CD14-positive monocyte (primary cell): Measurements from ENCODE around the gene MAP1S. TPM values are rescaled to one million over a fixed set of nuclear protein-coding genes. Genes with fewer than 3 reads are reported as not detected.

Experiments used
- DNase-seq, 3 donors: peaks; one replicate each; pipeline ENCODE4 v3.0.0-alpha.2; 2011 to 2022
- H2AFZ ChIP-seq: 2 replicates; pipeline ENCODE4 v1.6.0; 2012; ENCODE audit warnings: mild to moderate bottlenecking, low read depth, low read length, inconsistent platforms; ENCODE audit not compliant: insufficient read depth, poor library complexity, severe bottlenecking
- H3K27ac ChIP-seq, 2 donors: 1 replicate in 1 of 2; 2 replicates in 1 of 2; pipeline ENCODE4 v1.5.1; 2012 to 2013; ENCODE audit warnings: low read length in 2 of 2, control low read depth in 1 of 2, inconsistent platforms in 1 of 2, low read depth in 1 of 2, mild to moderate bottlenecking in 1 of 2
- H3K27me3 ChIP-seq, 2 donors: one replicate each; pipeline versions ENCODE4 v1.6.0 to v1.6.1; 2011 to 2013; ENCODE audit warnings: low read length in 2 of 2; ENCODE audit not compliant: control insufficient read depth in 2 of 2, insufficient read depth in 2 of 2
- H3K36me3 ChIP-seq, 2 donors: replicated peaks in 1 of 2; 1 replicate in 1 of 2; 2 replicates in 1 of 2; pipeline versions ENCODE4 v1.5.1 to v1.6.1; 2012 to 2013; ENCODE audit warnings: low read length in 2 of 2, control low read depth in 1 of 2, inconsistent platforms in 1 of 2, mild to moderate bottlenecking in 1 of 2; ENCODE audit not compliant: insufficient read depth in 2 of 2, control insufficient read depth in 1 of 2
- H3K4me1 ChIP-seq, 2 donors: 1 replicate in 1 of 2; 2 replicates in 1 of 2; pipeline versions ENCODE4 v1.5.1 to v1.6.1; 2012 to 2013; ENCODE audit warnings: low read length in 2 of 2, control low read depth in 1 of 2, inconsistent platforms in 1 of 2, mild to moderate bottlenecking in 1 of 2, moderate library complexity in 1 of 2; ENCODE audit not compliant: insufficient read depth in 2 of 2, control insufficient read depth in 1 of 2
- H3K4me2 ChIP-seq: replicated peaks from 2 replicates; pipeline ENCODE3; 2012; ENCODE audit warnings: low read length, moderate library complexity, mild to moderate bottlenecking; ENCODE audit not compliant: poor library complexity, severe bottlenecking; ENCODE audit errors: extremely low read depth
- H3K4me3 ChIP-seq, 3 experiments: fragments of 200-600 bp in 1 of 3; sonication (generic) in 1 of 3; replicated peaks in 1 of 3; 1 replicate in 2 of 3; 2 replicates in 1 of 3; pipeline ENCODE4 v1.5.1; 2011 to 2013; ENCODE audit warnings: low read length in 3 of 3, mild to moderate bottlenecking in 3 of 3, control low read depth in 2 of 3, low read depth in 2 of 3, inconsistent platforms in 1 of 3, moderate library complexity in 1 of 3
- H3K79me2 ChIP-seq: 2 replicates; pipeline ENCODE4 v1.6.0; 2012; ENCODE audit warnings: mild to moderate bottlenecking, control low read depth, inconsistent platforms, low read length, moderate library complexity; ENCODE audit not compliant: insufficient read depth
- H3K9ac ChIP-seq: 2 replicates; pipeline ENCODE4 v1.6.0; 2017; ENCODE audit warnings: low read length, mild to moderate bottlenecking; ENCODE audit not compliant: insufficient read depth, poor library complexity, severe bottlenecking
- H3K9me3 ChIP-seq, 2 donors: replicated peaks in 1 of 2; 1 replicate in 1 of 2; 2 replicates in 1 of 2; pipeline versions ENCODE4 v1.5.1 to v1.6.1; 2012 to 2013; ENCODE audit warnings: low read length in 2 of 2, control low read depth in 1 of 2; ENCODE audit not compliant: control insufficient read depth in 1 of 2, insufficient read depth in 1 of 2
- H4K20me1 ChIP-seq: 2 replicates; pipeline ENCODE4 v1.6.0; 2012; ENCODE audit warnings: mild to moderate bottlenecking, low read length, control low read depth, moderate library complexity; ENCODE audit not compliant: insufficient read depth
- H3K27ac Mint-ChIP-seq, 7 donors: one replicate each; pipeline ENCODE4 v1.8.0; 2020; ENCODE audit warnings: mild to moderate bottlenecking in 7 of 7, mixed read lengths in 7 of 7, moderate library complexity in 6 of 7, inconsistent platforms in 2 of 7
- H3K27me3 Mint-ChIP-seq, 3 donors: one replicate each; pipeline ENCODE4 v1.8.0; 2021 to 2022; ENCODE audit warnings: low read depth in 3 of 3, mild to moderate bottlenecking in 3 of 3, mixed read lengths in 3 of 3, moderate library complexity in 3 of 3, inconsistent platforms in 1 of 3
- H3K36me3 Mint-ChIP-seq, 2 donors: one replicate each; pipeline ENCODE4 v1.8.0; 2020; ENCODE audit warnings: mixed read lengths in 2 of 2, inconsistent platforms in 1 of 2, mild to moderate bottlenecking in 1 of 2
- H3K4me1 Mint-ChIP-seq: one replicate; pipeline ENCODE4 v1.8.0; 2020; ENCODE audit warnings: mild to moderate bottlenecking, mixed read lengths
- H3K4me3 Mint-ChIP-seq, 2 donors: one replicate each; pipeline ENCODE4 v1.8.0; 2020; ENCODE audit warnings: mild to moderate bottlenecking in 2 of 2, mixed read lengths in 2 of 2, moderate library complexity in 1 of 2
- H3K9me3 Mint-ChIP-seq, 7 donors: one replicate each; pipeline ENCODE4 v1.8.0; 2020 to 2022; ENCODE audit warnings: mixed read lengths in 7 of 7, mild to moderate bottlenecking in 6 of 7, moderate library complexity in 6 of 7, inconsistent platforms in 2 of 7
- WGBS: methylation state at CpG from one replicate; pipeline ENCODE4 v1.1.5; 2013; ENCODE audit warnings: missing lambda C conversion rate; ENCODE audit not compliant: insufficient coverage; 5-methylcytosine and 5-hydroxymethylcytosine counted together
- intact Hi-C, 2 donors: fragments of 100-400 bp; cut with micrococcal nuclease; formaldehyde crosslinking; loops; one replicate each; pipeline versions ENCODE4 v1.15.0 to v1.15.1; 2023
- polyA plus RNA-seq, 3 donors: library from polyadenylated mRNA; depleted of rRNA in 1 of 3; unstranded in 2 of 3; stranded (reverse) in 1 of 3; fragments of 300-500 nt in 2 of 3; fragments of >200 nt in 1 of 3; fragmentation: Illumina TruSeq in 2 of 3; gene quantifications; 1 replicate in 2 of 3; 2 replicates in 1 of 3; pipeline ENCODE4 v1.2.3, GENCODE V29; 2012 to 2021
- TF ChIP-seq, protein P1 (sequence below): fragments of 200-600 bp; IDR thresholded peaks from one replicate; pipeline ENCODE4 v1.8.0; 2022; ENCODE audit warnings: antibody characterized with exemption, mild to moderate bottlenecking

MAP1S gene
- polyA plus RNA-seq, 3 donors, result 24.5 to 28.3 (median 27.5) TPM

DNA sequence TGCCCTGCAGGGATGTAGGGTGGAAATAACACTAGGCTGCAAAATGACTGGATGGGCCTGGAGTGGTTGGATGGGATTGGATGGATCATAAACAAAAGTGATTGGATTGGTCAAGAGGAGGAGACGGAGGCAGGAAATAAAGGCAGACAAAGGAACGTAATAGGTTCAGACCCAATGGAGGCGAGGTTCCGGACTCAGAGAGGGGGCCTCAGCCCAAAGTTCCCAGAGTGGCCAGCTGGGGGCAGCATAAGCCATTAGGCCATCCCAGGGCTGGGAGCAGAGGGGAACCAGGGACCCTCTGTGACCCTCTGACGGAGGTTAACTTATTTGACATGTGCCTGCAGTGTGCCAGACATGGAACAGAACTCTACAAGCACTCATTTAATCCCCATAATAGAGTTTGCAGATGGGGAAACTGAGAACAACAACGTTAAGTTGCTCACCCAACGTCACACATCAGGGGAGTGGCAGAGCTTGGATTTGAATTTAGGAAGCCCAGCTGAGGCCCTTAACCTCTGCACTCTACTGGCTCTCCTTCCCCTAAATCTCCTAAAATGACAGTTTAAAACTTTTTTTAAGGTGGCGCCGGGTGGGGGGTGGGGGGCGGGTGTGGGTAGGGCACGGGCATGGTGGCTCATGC, 15.3 kb upstream of the MAP1S start:
- Histone ChIP-seq H3K4me1 (no peaks in the 10 kb centered on the region), H3K4me3 (no peak overlapping the region), H3K27ac (no peak overlapping the region), H2AFZ (no peak overlapping the region), H3K36me3 (no peaks in the 10 kb centered on the region), H3K79me2 (no peaks in the 10 kb centered on the region), H4K20me1 (no peaks in the 10 kb centered on the region), H3K4me2 (no peak overlapping the region), H3K9me3 (no peaks in the 10 kb centered on the region), H3K27me3 (no peaks in the 10 kb centered on the region), H3K9ac (no peak overlapping the region)
- TF ChIP-seq, protein P1, sequence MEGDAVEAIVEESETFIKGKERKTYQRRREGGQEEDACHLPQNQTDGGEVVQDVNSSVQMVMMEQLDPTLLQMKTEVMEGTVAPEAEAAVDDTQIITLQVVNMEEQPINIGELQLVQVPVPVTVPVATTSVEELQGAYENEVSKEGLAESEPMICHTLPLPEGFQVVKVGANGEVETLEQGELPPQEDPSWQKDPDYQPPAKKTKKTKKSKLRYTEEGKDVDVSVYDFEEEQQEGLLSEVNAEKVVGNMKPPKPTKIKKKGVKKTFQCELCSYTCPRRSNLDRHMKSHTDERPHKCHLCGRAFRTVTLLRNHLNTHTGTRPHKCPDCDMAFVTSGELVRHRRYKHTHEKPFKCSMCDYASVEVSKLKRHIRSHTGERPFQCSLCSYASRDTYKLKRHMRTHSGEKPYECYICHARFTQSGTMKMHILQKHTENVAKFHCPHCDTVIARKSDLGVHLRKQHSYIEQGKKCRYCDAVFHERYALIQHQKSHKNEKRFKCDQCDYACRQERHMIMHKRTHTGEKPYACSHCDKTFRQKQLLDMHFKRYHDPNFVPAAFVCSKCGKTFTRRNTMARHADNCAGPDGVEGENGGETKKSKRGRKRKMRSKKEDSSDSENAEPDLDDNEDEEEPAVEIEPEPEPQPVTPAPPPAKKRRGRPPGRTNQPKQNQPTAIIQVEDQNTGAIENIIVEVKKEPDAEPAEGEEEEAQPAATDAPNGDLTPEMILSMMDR, result peak; percentile 95
- Mint-ChIP-seq H3K9me3 (peaks cover 0 to 3% (median 0%) of the 10 kb centered on the region in 7 donors), H3K27me3 (peaks cover 8 to 16% (median 11%) of the 10 kb centered on the region in 3 donors), H3K4me3 (no peak overlapping the region), H3K36me3 (no peaks in the 10 kb centered on the region), H3K27ac (no peak overlapping the region), H3K4me1 (peaks cover 8% of the 10 kb centered on the region)
- peak; percentile 50 to 72 (median 68) for DNase-seq
- intact Hi-C loops, result loop anchor here (1.0 to 5.0 kb wide), 4 partner anchors 65 to 153 kb away; partner anchors contain the start of gene RPL18A (in 1 of the 2)
- WGBS, result 21% methylated on average over 5 of the region's 11 CpGs

DNA sequence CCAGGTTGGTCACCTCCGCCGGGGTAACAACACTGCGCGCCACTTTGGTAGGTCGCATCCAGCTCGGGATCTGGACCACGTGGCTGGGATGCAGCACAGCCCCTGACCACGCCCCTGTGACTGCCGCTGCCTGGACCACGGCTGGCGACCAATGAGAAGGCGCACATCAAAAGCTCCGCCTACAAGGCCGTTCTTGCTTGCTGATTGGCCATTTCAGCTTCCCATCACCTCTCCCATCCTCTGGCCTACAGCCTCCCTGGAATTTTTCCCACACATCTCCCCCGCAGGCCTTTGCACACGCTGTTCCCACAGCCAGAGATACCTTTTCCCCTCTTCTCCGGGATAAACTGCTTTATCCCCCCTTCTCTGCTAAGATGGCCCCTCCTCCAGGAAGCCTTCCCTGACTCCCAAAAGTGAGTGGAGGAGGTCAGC, 12.5 kb upstream of the MAP1S start:
- H3K27me3 ChIP-seq, result no peaks in the 10 kb centered on the region
- TF ChIP-seq, protein P1, result no peak
- no peaks in the 10 kb centered on the region for H3K4me1 ChIP-seq
- H3K79me2 ChIP-seq, result no peaks in the 10 kb centered on the region
- no peaks in the 10 kb centered on the region for H3K9me3 ChIP-seq
- H3K36me3 Mint-ChIP-seq, result no peaks in the 10 kb centered on the region
- WGBS, result 81% methylated on average over 16 of the region's 17 CpGs
- H3K9me3 Mint-ChIP-seq, result peaks cover 0 to 3% (median 0%) of the 10 kb centered on the region in 7 donors
- H3K4me3 Mint-ChIP-seq, result no peak overlapping the region
- H3K9ac ChIP-seq, result no peak overlapping the region
- H3K4me2 ChIP-seq, result no peak overlapping the region
- no peak overlapping the region for H3K27ac ChIP-seq
- H3K27ac Mint-ChIP-seq, result no peak overlapping the region
- intact Hi-C loops, result no loop called here
- H3K4me3 ChIP-seq, result no peak overlapping the region
- no peak overlapping the region for H2AFZ ChIP-seq
- peaks cover 5% of the 10 kb centered on the region for H3K4me1 Mint-ChIP-seq
- DNase-seq, result no peak
- peaks cover 4 to 7% (median 7%) of the 10 kb centered on the region in 3 donors for H3K27me3 Mint-ChIP-seq
- H3K36me3 ChIP-seq, result no peaks in the 10 kb centered on the region
- no peaks in the 10 kb centered on the region for H4K20me1 ChIP-seq
